IPS-15b (cell line): Measurements from ENCODE around the gene MIAT.

Experiments
- H3K27me3 ChIP-seq: one replicate; pipeline ENCODE4 v1.6.1; 2013; ENCODE audit warnings: low read length; ENCODE audit not compliant: control insufficient read depth, insufficient read depth
- H3K36me3 ChIP-seq: one replicate; pipeline ENCODE4 v1.6.1; 2013; ENCODE audit warnings: low read length; ENCODE audit not compliant: control insufficient read depth, insufficient read depth
- H3K4me1 ChIP-seq: one replicate; pipeline ENCODE4 v1.6.1; 2013; ENCODE audit warnings: mild to moderate bottlenecking, low read length; ENCODE audit not compliant: control insufficient read depth, insufficient read depth
- H3K4me3 ChIP-seq: one replicate; pipeline ENCODE4 v1.5.1; 2013; ENCODE audit warnings: low read depth, low read length
- H3K9ac ChIP-seq: one replicate; pipeline ENCODE4 v1.6.1; 2013; ENCODE audit warnings: low read depth, mild to moderate bottlenecking, low read length
- H3K9me3 ChIP-seq: one replicate; pipeline ENCODE4 v1.6.1; 2013; ENCODE audit warnings: mild to moderate bottlenecking, low read length; ENCODE audit not compliant: control insufficient read depth, insufficient read depth

The MIAT gene

GRCh38 chr22:26672590-26673468 lies 15.4 kb downstream of the MIAT start:
- H3K4me1 ChIP-seq = peaks cover 23% of the 10 kb centered on the region
- peak overlapping the region; percentile 89 for H3K4me3 ChIP-seq
- no peaks in the 10 kb centered on the region for H3K9me3 ChIP-seq
- peaks cover 18% of the 10 kb centered on the region for H3K36me3 ChIP-seq
- no peaks in the 10 kb centered on the region for H3K27me3 ChIP-seq
- H3K9ac ChIP-seq = peak overlapping the region; percentile 96

GRCh38 chr22:26673486-26673885 lies 16.1 kb downstream of the MIAT start:
- Histone ChIP-seq H3K9ac (peak overlapping the region; percentile 96), H3K4me1 (peaks cover 22% of the 10 kb centered on the region), H3K9me3 (no peaks in the 10 kb centered on the region)

GRCh38 chr22:26674211-26675190 lies 17.1 kb downstream of the MIAT start:
- Histone ChIP-seq H3K4me3 (no peak overlapping the region), H3K4me1 (peaks cover 20% of the 10 kb centered on the region), H3K27me3 (no peaks in the 10 kb centered on the region), H3K9ac (no peak overlapping the region), H3K9me3 (no peaks in the 10 kb centered on the region), H3K36me3 (peaks cover 2% of the 10 kb centered on the region)

More at GRCh38 chr22:26673486-26673885, 16.1 kb downstream of the MIAT start:
- Histone ChIP-seq H3K36me3 (peaks cover 11% of the 10 kb centered on the region), H3K27me3 (no peaks in the 10 kb centered on the region), H3K4me3 (peak overlapping the region; percentile 89)

- H3K9me3 ChIP-seq = no peaks in the 10 kb centered on the region
- no peaks in the 10 kb centered on the region for H3K27me3 ChIP-seq
- peaks cover 17% of the 10 kb centered on the region for H3K4me1 ChIP-seq
- H3K4me3 ChIP-seq = no peak overlapping the region
- H3K36me3 ChIP-seq = no peaks in the 10 kb centered on the region
- no peak overlapping the region for H3K9ac ChIP-seq
Measured at GRCh38 chr22:26675687-26676268, 18.4 kb downstream of the MIAT start.

GRCh38 chr22:26677217-26677616 lies 19.8 kb downstream of the MIAT start:
- H3K27me3 ChIP-seq = no peaks in the 10 kb centered on the region
- H3K4me1 ChIP-seq = peaks cover 20% of the 10 kb centered on the region
- no peak overlapping the region for H3K4me3 ChIP-seq

GRCh38 chr22:26679003-26679629 lies 21.7 kb downstream of the MIAT start:
- H3K9me3 ChIP-seq = no peaks in the 10 kb centered on the region
- H3K36me3 ChIP-seq = no peaks in the 10 kb centered on the region
- H3K27me3 ChIP-seq = no peaks in the 10 kb centered on the region
- no peak overlapping the region for H3K9ac ChIP-seq
- H3K4me1 ChIP-seq = peaks cover 12% of the 10 kb centered on the region
- no peak overlapping the region for H3K4me3 ChIP-seq

More at GRCh38 chr22:26677217-26677616, 19.8 kb downstream of the MIAT start:
- Histone ChIP-seq H3K9me3 (no peaks in the 10 kb centered on the region), H3K36me3 (no peaks in the 10 kb centered on the region), H3K9ac (no peak overlapping the region)

GRCh38 chr22:26680485-26680884 lies 23.1 kb downstream of the MIAT start:
- H3K9me3 ChIP-seq = no peaks in the 10 kb centered on the region
- H3K27me3 ChIP-seq = no peaks in the 10 kb centered on the region
- H3K9ac ChIP-seq = no peak overlapping the region
- H3K4me3 ChIP-seq = no peak overlapping the region
- peaks cover 8% of the 10 kb centered on the region for H3K4me1 ChIP-seq
- no peaks in the 10 kb centered on the region for H3K36me3 ChIP-seq

GRCh38 chr22:26681395-26681821 lies 24.0 kb downstream of the MIAT start:
- Histone ChIP-seq H3K9me3 (no peaks in the 10 kb centered on the region), H3K9ac (no peak overlapping the region), H3K4me3 (no peak overlapping the region), H3K36me3 (no peaks in the 10 kb centered on the region), H3K4me1 (peaks cover 8% of the 10 kb centered on the region), H3K27me3 (no peaks in the 10 kb centered on the region)

- Histone ChIP-seq H3K4me1 (peaks cover 10% of the 10 kb centered on the region), H3K4me3 (no peak overlapping the region), H3K9ac (no peak overlapping the region), H3K9me3 (no peaks in the 10 kb centered on the region), H3K27me3 (no peaks in the 10 kb centered on the region), H3K36me3 (no peaks in the 10 kb centered on the region)
Measured at GRCh38 chr22:26684168-26684567, 26.8 kb downstream of the MIAT start.

- H3K9me3 ChIP-seq = no peaks in the 10 kb centered on the region
- no peak overlapping the region for H3K4me3 ChIP-seq
- H3K27me3 ChIP-seq = no peaks in the 10 kb centered on the region
- H3K4me1 ChIP-seq = peaks cover 16% of the 10 kb centered on the region
- no peak overlapping the region for H3K9ac ChIP-seq
- no peaks in the 10 kb centered on the region for H3K36me3 ChIP-seq
Measured at GRCh38 chr22:26685601-26686000, 28.2 kb downstream of the MIAT start.

- Histone ChIP-seq H3K4me3 (no peak overlapping the region), H3K9me3 (no peaks in the 10 kb centered on the region), H3K4me1 (peaks cover 13% of the 10 kb centered on the region), H3K9ac (no peak overlapping the region), H3K36me3 (no peaks in the 10 kb centered on the region), H3K27me3 (no peaks in the 10 kb centered on the region)
Measured at GRCh38 chr22:26687439-26687838, 30.1 kb downstream of the MIAT start.
